ENCODE results near the gene TOP3A. TPM values are rescaled to one million over a fixed set of nuclear protein-coding genes. Genes with fewer than 3 reads are reported as not detected.

Gene TOP3A
- total RNA-seq, 1 experiment from 2014 or later, result 48.8 TPM

DNA sequence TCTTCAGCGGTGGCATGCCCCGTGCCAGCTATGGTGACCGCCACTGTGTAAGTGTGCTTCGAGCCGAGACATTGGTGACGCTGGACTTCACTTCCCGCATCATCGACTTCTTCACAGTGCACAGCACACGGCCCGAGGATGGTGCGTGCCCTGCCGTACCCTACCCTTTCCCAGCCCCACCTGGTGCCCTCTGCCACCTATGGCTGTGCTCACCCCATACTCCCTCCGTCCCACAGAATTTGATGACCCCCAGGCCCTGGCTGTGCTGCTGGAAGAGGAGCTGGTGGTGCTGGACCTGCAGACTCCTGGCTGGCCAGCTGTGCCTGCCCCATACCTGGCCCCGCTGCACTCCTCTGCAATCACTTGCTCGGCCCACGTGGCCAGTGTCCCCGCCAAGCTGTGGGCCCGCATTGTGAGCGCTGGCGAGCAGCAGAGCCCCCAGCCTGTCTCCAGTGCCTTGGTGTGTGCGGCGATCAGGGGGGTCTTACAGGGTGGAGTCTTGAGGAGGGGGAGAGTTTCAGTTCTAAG lies 79.9 kb downstream of the TOP3A start:
- no peaks in the 10 kb centered on the region for H3K9me3 ChIP-seq (ENCODE audit: control insufficient read depth in 1 of 2, insufficient read depth in 1 of 2, low read depth in 1 of 2, low read length in 2 of 2)
- H3K27ac ChIP-seq (ENCODE audit: low read depth, low read length), result no peak overlapping the region
- H3K9me2 ChIP-seq (ENCODE audit: insufficient read depth), result no peaks in the 10 kb centered on the region
- RAD21 ChIA-PET (ENCODE audit: low non-redundant PET in 1 of 2, low total read pairs in 2 of 2, uncharacterized antibody in 2 of 2, unreplicated experiment in 2 of 2), result no interaction called here
- POLR2A ChIA-PET, result no interaction called here
- no peak overlapping the region for H3K9ac ChIP-seq (ENCODE audit: low read length)
- CTCF ChIA-PET, result no interaction called here
- no peak overlapping the region for H3K4me3 ChIP-seq (replicated peaks in 1 of 2; ENCODE audit: low read depth in 1 of 2, low read length in 2 of 2)
- no peaks in the 10 kb centered on the region for H3K79me2 ChIP-seq (ENCODE audit: insufficient read depth, low read length)
- intact Hi-C loops (cut with micrococcal nuclease), result no loop called here
- TF ChIP-seq ZFX (IDR thresholded peaks at IDR 0.05), result no peak
- TF ChIP-seq JUND (IDR thresholded peaks at IDR 0.05), result no peak
- TF ChIP-seq POLR2AphosphoS5 (IDR thresholded peaks at IDR 0.05; ENCODE audit: low read depth, low read length), result no peak
- TF ChIP-seq SIN3A (IDR thresholded peaks at IDR 0.05; ENCODE audit: low read depth), result no peak
- TF ChIP-seq, protein P1, sequence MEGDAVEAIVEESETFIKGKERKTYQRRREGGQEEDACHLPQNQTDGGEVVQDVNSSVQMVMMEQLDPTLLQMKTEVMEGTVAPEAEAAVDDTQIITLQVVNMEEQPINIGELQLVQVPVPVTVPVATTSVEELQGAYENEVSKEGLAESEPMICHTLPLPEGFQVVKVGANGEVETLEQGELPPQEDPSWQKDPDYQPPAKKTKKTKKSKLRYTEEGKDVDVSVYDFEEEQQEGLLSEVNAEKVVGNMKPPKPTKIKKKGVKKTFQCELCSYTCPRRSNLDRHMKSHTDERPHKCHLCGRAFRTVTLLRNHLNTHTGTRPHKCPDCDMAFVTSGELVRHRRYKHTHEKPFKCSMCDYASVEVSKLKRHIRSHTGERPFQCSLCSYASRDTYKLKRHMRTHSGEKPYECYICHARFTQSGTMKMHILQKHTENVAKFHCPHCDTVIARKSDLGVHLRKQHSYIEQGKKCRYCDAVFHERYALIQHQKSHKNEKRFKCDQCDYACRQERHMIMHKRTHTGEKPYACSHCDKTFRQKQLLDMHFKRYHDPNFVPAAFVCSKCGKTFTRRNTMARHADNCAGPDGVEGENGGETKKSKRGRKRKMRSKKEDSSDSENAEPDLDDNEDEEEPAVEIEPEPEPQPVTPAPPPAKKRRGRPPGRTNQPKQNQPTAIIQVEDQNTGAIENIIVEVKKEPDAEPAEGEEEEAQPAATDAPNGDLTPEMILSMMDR (IDR thresholded peaks at IDR 0.05 in 2 of 3, conservative IDR thresholded peaks at IDR 0.05 in 1 of 3; ENCODE audit: borderline replicate concordance in 1 of 3, insufficient read depth in 1 of 3, low read depth in 2 of 3, low read length in 2 of 3), result no peak
- no peak for TF ChIP-seq CEBPB (IDR thresholded peaks at IDR 0.05; ENCODE audit: low read depth)
- TF ChIP-seq TCF7L2 (IDR thresholded peaks at IDR 0.05; ENCODE audit: borderline replicate concordance, extremely low read depth, insufficient read depth, insufficient read length), result no peak
- no peak for TF ChIP-seq CBX3 (IDR thresholded peaks at IDR 0.05; ENCODE audit: low read depth)
- TF ChIP-seq, protein P2, sequence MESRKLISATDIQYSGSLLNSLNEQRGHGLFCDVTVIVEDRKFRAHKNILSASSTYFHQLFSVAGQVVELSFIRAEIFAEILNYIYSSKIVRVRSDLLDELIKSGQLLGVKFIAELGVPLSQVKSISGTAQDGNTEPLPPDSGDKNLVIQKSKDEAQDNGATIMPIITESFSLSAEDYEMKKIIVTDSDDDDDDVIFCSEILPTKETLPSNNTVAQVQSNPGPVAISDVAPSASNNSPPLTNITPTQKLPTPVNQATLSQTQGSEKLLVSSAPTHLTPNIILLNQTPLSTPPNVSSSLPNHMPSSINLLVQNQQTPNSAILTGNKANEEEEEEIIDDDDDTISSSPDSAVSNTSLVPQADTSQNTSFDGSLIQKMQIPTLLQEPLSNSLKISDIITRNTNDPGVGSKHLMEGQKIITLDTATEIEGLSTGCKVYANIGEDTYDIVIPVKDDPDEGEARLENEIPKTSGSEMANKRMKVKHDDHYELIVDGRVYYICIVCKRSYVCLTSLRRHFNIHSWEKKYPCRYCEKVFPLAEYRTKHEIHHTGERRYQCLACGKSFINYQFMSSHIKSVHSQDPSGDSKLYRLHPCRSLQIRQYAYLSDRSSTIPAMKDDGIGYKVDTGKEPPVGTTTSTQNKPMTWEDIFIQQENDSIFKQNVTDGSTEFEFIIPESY (IDR thresholded peaks at IDR 0.05; ENCODE audit: extremely low read depth, insufficient replicate concordance, low read length), result no peak
- no peak for TF ChIP-seq SRF (IDR thresholded peaks at IDR 0.05; ENCODE audit: low read depth)
- no peak for TF ChIP-seq YY1 (IDR thresholded peaks at IDR 0.05; ENCODE audit: extremely low read depth, insufficient replicate concordance, low read depth, low read length)
- TF ChIP-seq ELF1 (IDR thresholded peaks at IDR 0.05; ENCODE audit: borderline replicate concordance, low read depth), result no peak
- TF ChIP-seq EGR1 (IDR thresholded peaks at IDR 0.05; ENCODE audit: low read depth), result no peak
- TF ChIP-seq POLR2A (IDR thresholded peaks at IDR 0.05; ENCODE audit: borderline replicate concordance, extremely low read depth, insufficient read depth, insufficient read length), result no peak
- no peak for TF ChIP-seq RAD21 (IDR thresholded peaks at IDR 0.05; ENCODE audit: low read depth)
- no peak for TF ChIP-seq EZH2phosphoT487 (IDR thresholded peaks at IDR 0.05; ENCODE audit: borderline replicate concordance)
- TF ChIP-seq, protein P3, sequence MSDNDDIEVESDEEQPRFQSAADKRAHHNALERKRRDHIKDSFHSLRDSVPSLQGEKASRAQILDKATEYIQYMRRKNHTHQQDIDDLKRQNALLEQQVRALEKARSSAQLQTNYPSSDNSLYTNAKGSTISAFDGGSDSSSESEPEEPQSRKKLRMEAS (IDR thresholded peaks at IDR 0.05), result no peak
- TF ChIP-seq, protein P4, sequence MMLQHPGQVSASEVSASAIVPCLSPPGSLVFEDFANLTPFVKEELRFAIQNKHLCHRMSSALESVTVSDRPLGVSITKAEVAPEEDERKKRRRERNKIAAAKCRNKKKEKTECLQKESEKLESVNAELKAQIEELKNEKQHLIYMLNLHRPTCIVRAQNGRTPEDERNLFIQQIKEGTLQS (IDR thresholded peaks at IDR 0.05), result no peak
- TF ChIP-seq FOSL1 (IDR thresholded peaks at IDR 0.05; ENCODE audit: low read depth), result no peak
- H2AFZ ChIP-seq (ENCODE audit: low read depth, low read length, poor library complexity, severe bottlenecking), result no peak overlapping the region
- H3K4me1 ChIP-seq (ENCODE audit: control insufficient read depth in 1 of 2, insufficient read depth in 2 of 2, low read length in 2 of 2), result peaks cover 0 to 13% of the 10 kb centered on the region in 2 experiments; a peak in 2 of 4 replicates
- H4K20me1 ChIP-seq (ENCODE audit: insufficient read depth), result no peaks in the 10 kb centered on the region
- no peaks in the 10 kb centered on the region; a peak in 1 of 4 replicates for H3K36me3 ChIP-seq (ENCODE audit: control insufficient read depth in 1 of 2, insufficient read depth in 2 of 2, low read length in 2 of 2)
- DNase-seq (ENCODE audit: low read depth, low spot score), result no peak
- no peak for ATAC-seq
- H3K27me3 ChIP-seq (ENCODE audit: insufficient read depth, low read length), result no peaks in the 10 kb centered on the region
- no TSS peak for BruUV-seq (replicated peaks)
- no peak overlapping the region for H3K4me2 ChIP-seq (ENCODE audit: low read length)
